ENCODE measurements around the gene SDC3.

The SDC3 gene

DNA sequence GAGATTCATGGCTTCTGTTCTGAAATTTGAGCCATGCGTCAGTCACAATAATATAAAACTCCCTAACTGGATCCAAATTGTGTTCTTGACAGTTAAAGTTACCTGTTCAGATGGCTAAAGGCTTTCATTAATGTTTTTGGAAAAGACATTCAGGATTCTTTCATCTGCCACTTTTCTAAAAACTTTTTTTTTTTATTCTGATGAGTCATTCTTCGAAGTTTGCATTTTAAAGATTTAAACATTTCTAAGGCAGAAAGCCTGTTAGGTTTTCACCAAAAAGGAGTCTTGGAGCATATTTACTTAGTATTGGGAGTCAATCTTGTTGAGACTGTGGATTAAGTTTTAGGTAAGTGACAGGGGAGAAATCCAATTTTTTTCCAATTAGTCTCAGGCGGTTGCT lies 18.9 kb upstream of the SDC3 start:
- no peak for DNase-seq

DNA sequence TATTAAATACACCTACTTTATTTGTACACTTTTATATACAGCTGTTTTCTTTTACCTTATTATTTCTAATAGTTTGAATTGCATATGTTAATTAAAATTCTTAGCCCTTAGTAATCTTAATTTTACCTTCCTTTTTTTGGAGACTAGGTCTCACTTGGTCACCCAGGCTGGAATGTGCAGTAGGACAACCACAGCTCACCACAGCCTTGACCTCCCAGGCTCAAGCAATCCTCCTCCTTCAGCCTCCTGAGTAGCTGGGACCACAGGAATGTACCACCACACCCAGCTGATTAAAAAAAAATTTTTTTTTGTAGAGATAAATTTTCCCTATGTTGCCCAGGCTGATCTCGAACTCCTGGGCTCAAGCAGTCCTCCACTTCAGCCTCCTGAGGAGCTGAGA lies 15.0 kb upstream of the SDC3 start:
- DNase-seq: no peak

DNA sequence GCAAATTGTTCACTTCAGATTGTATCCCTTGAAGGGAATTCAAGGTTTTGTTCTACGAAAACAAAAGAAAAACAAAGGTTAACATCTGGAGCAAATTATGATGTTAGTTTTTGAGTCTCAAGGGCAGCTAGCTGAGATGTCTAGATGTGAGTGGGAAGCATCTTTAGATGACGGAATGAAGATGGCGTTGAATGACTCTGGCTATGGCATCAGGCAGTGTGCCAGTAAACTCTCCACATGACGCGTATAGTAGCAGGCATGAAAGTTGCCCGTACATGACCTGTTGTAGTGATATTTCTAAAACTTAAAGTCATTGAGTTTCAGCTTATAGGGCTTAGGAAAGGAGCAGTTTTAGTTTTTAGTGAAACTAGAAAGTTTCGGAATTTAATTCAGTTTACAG lies 12.3 kb upstream of the SDC3 start:
- no peak for DNase-seq

DNA sequence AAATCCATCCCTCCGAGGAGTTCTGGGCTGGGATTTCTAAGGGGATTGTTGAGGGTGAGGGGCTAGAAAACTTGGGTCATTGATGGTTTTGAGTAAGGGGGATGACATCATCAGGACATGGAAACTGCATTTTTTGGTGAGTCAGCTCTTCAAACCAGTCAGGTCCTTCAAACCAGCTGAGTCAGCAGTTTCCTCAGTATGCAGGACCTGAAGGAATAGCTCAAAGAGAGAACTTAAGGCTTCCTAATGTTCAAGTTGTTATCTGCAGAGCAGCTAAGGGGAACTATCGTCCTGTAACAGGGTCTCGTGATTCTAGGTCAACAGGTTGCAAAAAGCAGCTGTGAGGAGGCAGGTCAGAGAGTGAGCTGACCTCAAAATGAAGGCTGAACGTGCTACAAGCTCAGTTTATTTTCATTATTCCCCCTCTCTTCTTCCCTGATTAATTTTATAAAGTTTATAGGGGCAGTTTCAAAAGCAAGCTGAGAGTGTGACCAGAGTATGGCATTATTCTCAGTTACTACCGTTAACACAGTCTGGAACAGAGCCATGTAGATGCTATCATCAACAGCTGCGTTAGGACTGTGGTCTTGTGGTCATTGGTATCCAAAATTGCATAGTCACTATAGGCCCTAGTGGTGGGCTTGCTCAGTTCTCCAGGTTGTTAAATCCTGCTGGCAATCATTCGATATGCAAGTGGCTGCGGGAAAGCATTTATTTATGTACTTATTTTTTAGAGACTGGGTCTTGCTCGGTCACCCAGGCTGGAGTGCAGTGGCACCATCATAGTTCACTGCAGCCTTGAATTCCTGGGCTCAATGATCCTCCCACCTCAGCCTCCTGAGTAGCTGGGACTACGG lies 10.7 kb upstream of the SDC3 start:
- DNase-seq: no peak

DNA sequence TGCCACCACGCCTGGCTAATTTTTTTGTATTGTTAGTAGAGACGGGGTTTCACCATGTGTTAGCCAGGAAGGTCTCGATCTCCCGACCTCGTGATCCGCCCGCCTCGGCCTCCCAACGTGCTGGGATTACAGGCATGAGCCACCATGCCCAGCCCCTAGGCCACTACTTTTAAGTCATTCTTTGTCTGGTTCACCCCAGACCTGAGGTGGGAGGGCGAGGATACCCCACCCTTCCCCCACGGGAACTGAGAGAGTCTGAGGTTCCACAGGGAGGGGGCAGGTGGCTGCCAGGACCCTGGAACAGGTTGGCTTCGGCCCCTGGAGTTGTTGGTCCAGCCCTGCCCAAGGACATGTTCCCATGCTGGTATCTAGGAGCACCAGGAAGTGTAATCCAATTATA lies 7.7 kb upstream of the SDC3 start:
- DNase-seq: no peak

DNA sequence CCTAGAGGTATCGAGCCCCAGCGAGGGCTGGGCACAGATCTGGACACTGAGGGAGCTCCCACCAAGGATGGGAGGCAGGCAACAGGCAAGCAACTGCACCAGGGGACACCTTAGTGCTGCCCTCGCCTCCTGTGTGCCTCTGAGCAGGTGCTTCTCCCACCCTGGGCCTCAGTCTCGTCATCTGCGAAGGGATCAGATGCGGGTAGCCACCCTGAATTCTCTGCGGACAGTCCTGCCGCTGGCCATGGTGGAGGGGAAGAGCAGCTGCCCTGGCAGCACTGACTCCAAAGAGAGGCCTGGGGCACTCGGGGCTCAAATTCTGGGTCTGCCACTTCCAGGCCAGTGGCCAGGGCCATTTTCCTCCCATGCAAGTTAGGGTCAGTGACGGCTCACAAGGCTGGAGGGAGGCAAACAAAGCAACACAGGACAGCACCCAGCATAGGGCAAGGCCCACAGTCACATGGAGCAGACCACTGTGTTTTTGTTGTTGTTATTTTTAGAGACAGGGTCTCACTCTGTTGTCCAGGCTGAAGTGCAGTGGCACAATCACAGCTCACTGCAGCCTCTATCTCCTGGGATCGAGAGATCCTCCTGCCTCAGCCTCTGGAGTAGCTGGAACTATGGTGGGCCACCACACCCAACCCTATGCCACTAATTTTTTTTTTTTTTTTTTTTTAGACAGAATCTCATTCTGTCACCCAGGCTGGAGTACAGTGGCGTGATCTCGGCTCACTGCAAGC lies 7.1 kb upstream of the SDC3 start:
- no peak for DNase-seq

DNA sequence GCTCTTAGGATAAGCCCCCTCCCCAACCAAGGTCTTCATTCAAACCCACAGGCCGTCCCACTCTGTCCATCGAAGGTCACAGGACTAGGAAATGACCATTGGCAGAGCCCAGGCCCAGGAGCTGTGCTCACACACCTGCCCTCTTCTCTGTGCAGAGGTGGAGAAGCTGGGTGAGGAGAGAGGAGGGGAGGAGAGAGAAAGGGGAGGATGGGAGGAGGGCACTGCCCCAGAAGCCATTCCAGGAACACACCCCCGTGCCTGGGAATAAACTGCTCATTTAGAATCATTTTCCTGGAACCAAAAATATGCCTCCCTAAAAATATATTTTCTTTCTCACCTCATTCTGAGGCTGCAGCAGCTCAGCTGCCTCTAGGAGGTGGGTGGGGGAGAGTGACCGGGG lies 6.4 kb upstream of the SDC3 start:
- DNase-seq: no peak

DNA sequence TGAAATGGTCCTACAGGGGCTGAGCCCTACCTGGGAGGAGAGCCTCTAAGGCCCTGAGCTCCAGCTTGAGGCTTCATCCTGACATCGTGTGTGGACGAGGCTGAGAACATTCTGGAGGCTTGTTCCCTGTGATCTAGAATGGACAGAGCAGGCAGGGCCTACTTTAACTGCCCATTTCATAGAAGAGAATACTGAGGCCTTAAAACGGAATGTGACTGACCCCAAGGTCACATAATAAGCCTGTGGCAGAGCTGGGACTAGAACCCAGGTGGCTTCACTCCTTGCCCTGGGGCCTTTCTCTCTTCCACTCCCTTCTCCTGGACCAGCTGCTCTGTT lies 6.0 kb upstream of the SDC3 start:
- DNase-seq: no peak

DNA sequence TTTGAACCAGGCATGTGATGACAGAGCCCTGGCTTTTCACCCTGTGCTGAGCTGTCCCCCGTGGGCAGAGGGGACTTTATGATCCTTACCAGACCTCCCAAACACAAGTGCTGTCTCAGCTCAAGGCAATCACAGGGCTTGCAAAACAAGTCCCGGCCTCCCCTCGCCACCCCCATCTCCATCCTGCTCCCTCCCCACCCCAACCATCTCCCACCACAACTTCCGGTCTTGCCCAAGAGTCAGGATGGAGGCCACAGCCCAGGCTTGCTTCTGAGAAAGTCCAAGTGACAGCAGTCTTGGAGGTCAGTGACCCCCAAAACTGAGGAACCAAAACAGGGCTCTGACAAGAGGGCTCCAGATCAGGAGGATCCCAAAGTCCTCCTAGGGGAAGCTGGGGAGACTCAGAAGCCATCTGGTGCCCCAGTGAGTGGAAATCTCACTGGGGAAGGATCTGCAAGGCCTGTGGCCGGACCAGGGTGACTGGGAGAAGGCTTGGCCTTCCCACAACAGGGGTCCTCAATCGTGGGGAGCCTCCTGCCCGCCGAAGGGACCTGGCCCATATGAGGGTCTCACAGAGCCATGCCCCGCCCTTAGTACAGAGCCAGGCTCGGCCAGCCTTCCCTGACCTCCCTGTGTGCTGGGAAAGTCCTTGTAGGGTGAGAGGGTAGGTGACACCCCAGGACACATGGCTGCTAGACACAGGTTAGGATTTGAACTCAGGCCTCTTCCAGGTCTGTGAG lies 4.5 kb upstream of the SDC3 start:
- no peak for DNase-seq

DNA sequence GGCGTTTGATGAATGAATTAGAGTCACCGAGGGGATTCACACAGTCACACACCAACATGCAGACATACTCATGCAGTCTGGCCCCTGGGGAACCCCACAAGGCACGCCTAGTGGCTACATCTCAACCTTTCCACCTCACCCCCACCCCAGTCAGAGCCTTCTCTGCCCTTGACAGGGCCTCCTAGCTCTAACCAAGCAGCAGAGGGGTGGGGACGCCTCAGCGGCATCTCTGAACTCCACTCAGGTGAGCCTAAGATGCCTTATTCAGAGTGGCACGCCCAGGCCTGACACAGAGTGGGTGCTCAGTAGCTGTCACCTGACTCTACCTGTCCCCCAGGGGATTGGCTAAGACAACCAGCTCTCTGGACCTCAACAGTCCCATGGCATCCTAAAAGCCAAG lies 3.7 kb upstream of the SDC3 start:
- DNase-seq: no peak

DNA sequence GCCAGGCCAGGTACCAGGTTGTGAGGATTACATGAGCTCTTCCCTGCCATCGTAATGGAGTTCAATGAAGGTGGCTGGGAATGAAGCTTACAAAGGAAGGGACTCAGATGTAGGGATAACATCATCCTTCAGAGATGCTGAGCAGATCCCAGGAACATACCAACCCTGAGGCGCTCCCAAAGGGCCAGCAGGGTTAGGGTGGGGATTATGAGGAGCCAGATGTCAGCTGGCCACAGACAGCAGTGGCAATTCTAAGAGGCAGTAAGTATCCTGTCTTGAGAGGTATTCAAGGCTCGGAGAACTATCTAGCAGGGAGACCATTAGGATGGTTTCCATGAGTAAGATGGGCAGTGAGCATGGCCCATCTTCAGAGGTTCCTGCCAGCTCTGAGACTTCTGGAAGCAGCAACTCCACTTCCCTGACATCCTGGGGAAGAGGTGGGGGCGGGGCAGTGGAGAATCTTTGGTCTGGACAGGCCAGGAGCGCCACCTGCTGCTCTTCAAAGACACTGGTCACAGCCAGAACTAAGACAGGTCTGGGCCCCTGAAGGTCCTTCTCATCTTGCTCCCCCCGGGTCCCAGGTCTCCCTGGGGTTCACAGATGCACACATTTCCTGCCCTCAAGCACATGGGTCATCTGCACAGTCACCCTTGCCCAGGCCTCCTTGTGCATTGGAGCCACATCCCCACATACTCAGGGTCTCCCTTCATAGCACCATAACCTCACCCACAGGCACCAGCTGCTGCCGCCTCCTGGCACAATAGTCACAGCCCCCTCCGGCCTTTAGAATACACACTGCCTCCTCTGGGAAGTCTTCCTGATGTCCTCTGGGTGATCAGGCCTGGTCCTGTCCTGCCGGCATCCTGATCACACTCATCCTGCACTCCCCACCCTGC lies 2.7 kb upstream of the SDC3 start:
- DNase-seq: peak; percentile 39 to 46

DNA sequence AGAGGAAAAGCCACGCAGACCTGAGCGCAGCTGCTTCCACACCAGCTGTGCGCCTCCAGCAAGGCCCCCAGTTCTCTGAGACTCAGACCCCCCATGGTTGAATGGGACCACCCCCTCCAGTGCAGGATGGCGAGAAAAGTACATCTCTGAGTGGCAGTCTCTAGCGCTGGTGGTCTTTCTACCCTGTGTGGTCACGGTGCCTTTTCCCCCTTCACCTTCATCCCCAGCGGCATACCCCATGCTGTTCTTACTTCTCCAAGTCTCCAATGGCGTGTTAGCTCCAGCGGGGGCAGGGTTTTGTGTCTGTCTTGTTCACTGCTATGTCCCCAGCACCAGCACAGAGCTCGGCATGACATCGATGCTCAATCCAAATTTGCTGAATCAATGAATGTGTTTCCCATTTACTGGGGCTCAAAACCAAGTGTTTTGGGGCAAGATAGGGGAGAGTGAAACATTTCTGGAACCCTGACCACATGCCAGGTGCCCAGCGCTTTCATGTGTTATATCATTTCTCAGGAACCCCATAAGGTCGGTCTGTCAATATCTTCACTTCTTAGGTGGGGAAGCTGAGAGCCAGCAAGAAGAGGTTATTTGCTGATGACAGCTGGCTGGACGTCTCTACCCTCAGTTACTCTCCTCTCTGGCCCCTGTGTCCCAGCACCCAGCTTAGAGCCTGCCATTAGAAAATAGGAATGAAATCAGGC lies 959 bp upstream of the SDC3 start:
- no peak for DNase-seq

DNA sequence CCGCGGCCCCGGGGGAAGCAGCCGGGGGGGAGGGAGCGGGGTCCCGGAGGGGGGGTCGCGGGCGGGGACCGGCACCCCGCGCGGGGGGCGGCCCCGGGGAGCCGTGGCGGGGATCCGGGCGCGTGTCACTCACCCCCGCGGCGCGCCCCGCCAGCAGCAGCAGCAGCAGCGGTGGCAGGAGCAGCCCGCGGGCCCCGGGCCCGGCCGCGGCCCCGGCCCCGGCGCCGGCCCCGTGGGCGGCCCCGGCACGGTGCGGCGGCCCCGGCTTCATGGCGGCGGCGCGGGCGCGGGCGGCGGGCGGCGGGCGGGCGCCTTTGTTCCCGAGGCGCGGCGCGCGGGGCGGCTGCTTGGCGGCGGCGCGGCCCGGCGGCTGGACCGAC lies 252 bp downstream of the SDC3 start:
- no peak for DNase-seq

DNA sequence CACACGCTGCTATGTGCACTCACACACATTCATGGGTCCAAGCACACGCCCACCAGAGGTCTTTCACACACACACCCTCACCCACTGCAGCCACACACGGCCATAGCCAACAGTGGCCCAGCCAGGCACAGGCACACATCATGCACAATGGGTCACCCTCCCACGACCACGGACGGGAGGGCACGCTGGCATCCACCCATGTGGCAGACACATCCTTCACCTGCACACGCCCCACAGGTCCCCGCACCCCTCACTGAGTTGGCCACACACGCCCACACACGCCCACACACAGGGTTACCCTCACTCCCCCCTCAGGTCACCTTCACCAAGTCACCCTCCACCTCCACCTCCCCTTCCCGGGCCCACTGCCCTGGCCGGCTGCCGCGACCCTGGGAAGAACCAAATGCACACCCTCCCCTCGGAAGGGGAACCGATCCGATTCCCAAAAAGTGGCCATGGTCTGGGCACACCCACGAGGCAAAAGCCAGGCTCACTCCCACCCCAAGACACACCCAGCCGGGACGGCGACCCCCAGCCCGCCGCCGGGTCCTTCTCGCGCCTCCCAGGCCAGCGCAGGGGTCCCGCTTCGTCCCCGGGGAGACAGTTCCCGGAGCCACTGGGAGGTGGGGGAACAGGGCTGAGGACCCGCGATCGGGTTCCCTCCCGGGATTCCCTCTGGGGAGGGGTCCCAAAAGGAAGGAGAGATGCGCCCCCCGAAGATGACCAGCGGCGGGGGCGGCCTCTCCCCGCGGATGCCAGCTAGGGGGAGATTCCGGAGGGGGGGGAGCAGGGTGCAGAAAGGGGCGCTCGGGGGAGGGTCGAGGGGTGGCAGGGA lies 860 bp downstream of the SDC3 start:
- DNase-seq: no peak

DNA sequence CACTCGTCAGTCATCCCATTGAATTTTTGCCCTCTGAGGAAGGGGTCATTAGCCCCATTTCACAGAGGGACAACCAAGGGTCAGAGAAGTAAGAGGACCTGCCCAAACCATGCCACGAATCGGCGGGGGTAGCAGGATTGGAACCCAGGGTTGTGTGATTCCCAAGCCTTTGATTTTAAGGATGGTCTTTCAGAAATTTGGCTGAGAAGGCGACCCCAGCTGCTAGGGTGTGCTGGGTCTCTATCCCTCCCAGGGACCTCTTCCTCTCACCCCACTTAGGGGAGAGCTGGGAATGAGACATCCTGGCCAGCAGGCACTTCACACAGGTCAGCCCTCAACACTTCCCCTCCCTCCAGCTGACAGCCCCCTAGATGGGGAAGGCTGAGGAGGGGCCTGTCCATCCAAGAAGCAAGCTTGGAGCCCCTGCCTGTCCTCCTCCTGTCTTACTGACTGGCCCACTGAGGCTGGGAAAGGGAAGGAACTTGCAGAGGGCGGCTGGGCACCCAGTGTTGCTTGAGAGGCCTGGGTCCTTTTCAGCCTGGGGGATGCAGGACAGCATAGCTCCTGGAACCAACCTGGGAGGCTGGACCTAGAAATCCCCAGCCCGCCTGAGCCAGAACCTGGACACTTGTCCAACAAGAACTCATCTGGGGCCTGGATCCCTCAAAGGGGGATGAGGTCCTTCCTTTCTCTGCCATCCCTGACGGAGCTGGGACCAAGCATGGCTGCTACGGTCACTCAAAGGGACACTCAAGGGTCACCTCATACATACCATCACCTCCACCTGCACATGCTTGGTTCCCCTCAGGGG lies 1.7 kb downstream of the SDC3 start:
- DNase-seq: no peak

DNA sequence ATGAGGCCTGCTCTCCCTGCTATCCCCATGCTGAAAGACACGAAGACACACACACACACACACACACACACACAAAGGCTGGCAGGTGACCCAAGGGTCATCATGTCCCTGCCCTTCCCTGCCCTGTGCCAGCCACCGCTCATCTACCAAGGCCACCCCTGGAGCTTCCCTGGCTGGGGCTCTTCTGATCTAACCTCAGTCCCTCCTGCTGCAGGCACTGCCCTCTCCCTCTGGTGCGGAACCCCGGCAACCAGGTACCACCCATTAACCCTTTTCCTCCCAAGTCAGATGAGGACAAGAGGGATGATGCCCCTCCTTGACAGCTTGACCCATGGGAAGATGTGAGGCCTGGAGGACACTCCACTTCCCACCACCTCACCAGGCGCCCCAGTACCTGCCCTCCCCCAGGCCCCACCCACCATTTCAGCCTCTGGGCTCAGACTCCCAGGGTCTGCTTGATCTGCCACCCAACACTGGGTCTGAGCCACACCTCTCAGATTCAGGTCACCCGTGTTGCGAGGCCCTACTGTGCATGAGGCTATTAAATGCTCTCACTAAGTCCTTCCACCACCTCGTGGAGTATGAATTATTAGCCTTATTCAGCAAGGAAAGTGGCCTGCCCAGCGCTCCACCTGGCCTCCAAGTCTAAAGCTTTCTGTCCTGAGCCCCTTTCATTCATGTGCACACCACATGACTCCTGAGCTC lies 2.5 kb downstream of the SDC3 start:
- no peak for DNase-seq

DNA sequence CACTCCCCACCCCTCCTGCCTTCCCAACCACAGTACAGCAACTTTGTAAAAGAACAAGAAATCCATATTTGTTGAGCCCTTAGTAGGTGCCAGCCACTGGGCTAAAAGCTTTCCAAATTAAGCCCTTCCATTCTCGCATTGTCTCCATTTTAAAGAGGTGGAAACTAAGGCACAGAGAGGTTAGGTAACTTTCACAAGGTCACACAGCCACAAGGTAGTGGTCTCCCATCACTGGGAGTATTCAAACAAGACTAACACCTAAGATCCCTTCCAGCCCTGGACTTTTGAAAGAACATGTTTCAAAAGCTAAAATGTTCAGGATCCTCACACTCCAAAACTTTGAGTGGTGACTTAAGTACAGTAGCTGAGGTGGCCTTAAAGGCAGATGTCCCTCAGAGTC lies 3.2 kb downstream of the SDC3 start:
- no peak for DNase-seq

DNA sequence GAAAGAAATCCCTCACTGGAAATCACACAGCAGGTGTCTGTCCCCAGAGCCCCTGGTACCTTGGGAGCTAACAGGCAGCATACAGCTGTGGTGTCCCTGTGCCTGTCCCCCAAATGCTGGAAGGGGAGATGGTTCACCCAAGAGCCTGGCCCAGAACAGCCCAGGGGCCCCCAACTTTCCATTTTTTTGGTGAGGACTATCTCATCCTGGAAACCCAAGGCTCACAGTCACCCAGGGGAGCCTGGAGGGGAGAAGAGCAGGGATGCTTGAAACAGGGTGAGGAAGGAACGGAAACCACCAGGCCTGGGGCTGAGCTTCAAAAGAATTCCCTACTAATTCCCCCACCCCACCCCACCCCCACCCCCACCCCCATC lies 3.6 kb downstream of the SDC3 start:
- no peak for DNase-seq

DNA sequence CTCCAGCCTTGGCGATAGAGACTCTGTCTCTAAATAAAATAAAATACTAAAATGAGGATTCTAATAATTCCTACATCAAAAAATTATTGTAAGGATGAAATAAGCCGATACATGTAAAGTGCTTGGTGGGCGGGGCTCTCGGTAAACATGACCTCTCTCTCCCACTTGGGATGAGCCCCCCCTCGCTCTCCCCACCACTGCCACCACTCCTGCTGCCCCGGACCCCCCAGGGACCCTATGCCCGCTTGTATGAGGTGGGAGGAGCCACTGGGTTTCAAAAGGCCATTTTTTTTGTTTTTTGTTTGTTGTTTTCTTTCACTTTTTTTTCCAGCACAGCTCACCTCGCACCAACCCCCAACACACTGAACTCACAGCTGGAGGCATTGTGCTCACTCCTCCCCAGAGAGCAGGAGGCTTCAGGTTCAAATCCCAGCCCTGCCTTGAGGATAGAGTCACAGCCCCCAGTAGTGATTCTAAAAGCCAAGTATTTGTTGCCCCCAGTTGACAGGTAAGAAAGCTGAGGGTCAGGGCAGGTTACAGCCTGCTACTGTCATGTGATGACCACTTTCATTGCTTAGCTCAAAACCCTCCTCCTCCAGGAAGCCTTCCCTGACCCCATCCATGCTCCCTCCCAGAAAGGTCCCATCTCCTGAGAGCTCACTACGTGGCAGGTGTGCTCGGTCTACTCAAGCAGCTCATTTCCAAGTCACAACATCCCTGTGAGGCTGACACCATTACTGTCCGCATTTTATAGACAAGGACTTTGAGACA lies 4.2 kb downstream of the SDC3 start:
- DNase-seq: no peak
